CD4-positive, alpha-beta T cell treated with Interleukin-15 for 1 hour (primary cell): ENCODE data around the gene RNF175.

Source experiments
- DNase-seq: peaks from one replicate; pipeline ENCODE4 v3.0.0-alpha.2; 2020

Gene RNF175

GRCh38 chr4:153759407-153760316, at the start of gene RNF175:
Gene RNF175 (minus strand): TSS chr4:153760024. CDS start chr4:153759862, 162 bp downstream.
- DNase-seq, result no peak

- no peak for DNase-seq
Measured at GRCh38 chr4:153809307-153809706, 49.5 kb upstream of the RNF175 start.

- DNase-seq, result no peak
Measured at GRCh38 chr4:153808175-153808574, 48.4 kb upstream of the RNF175 start.

- DNase-seq, result no peak
Measured at GRCh38 chr4:153806073-153806472, 46.2 kb upstream of the RNF175 start.

GRCh38 chr4:153804722-153805121, 44.9 kb upstream of the RNF175 start:
- DNase-seq, result no peak

GRCh38 chr4:153799694-153800074, 39.9 kb upstream of the RNF175 start:
- DNase-seq, result no peak

- no peak for DNase-seq
Measured at GRCh38 chr4:153798901-153799693, 39.3 kb upstream of the RNF175 start.

- DNase-seq, result no peak
Measured at GRCh38 chr4:153798420-153798819, 38.6 kb upstream of the RNF175 start.

GRCh38 chr4:153794006-153794405, 34.2 kb upstream of the RNF175 start:
- no peak for DNase-seq

GRCh38 chr4:153792618-153793247, 32.9 kb upstream of the RNF175 start:
- no peak for DNase-seq

- no peak for DNase-seq
Measured at GRCh38 chr4:153791746-153792617, 32.2 kb upstream of the RNF175 start.

GRCh38 chr4:153790962-153791551, 31.2 kb upstream of the RNF175 start:
- no peak for DNase-seq

GRCh38 chr4:153790500-153790865, 30.7 kb upstream of the RNF175 start:
- DNase-seq, result no peak

GRCh38 chr4:153789741-153790499, 30.1 kb upstream of the RNF175 start:
- no peak for DNase-seq

GRCh38 chr4:153788413-153789276, 28.8 kb upstream of the RNF175 start, which contains the start of gene SFRP2:
Gene SFRP2 (minus strand): TSS chr4:153789083. CDS start chr4:153788835, 248 bp downstream.
- no peak for DNase-seq

GRCh38 chr4:153788051-153788412, 28.2 kb upstream of the RNF175 start:
- DNase-seq, result no peak

GRCh38 chr4:153787575-153787974, 27.8 kb upstream of the RNF175 start:
- DNase-seq, result no peak

GRCh38 chr4:153787061-153787560, 27.3 kb upstream of the RNF175 start:
- DNase-seq, result no peak

- no peak for DNase-seq
Measured at GRCh38 chr4:153785910-153786721, 26.3 kb upstream of the RNF175 start.
